K562 (cell line): ENCODE data around the gene MRO. TPM values are rescaled to one million over a fixed set of nuclear protein-coding genes. Genes with fewer than 3 reads are reported as not detected.

Source experiments
- DLX4 ChIP-seq: fragments of 250-450 bp; sonication (Bioruptor Pico); IDR thresholded peaks from 2 replicates; pipeline ENCODE4 v1.6.1; 2021; ENCODE audit warnings: mild to moderate bottlenecking
- FIP1L1 ChIP-seq: fragments of 200-400 bp; formaldehyde crosslinking; IDR thresholded peaks from 2 replicates; pipeline ENCODE4 v1.6.1; 2018; ENCODE audit warnings: mild to moderate bottlenecking, low read depth, low read length; ENCODE audit not compliant: poor library complexity, severe bottlenecking
- FOXA1 ChIP-seq: fragments of 450-650 bp; IDR thresholded peaks from 2 replicates; pipeline ENCODE4 v1.6.1; 2016; ENCODE audit warnings: mild to moderate bottlenecking, borderline replicate concordance
- ILF3 ChIP-seq: fragments of 450-650 bp; IDR thresholded peaks from 2 replicates; pipeline ENCODE4 v1.6.1; 2018; ENCODE audit warnings: antibody characterized with exemption, mild to moderate bottlenecking, moderate library complexity, borderline replicate concordance
- LARP7 ChIP-seq: fragments of 450-650 bp; IDR thresholded peaks from 2 replicates; pipeline ENCODE4 v1.6.1; 2016
- SUPT5H ChIP-seq: fragments of 450-650 bp; IDR thresholded peaks from 2 replicates; pipeline ENCODE4 v1.6.1; 2016
- TGIF2 ChIP-seq: sonication (generic); formaldehyde crosslinking; IDR thresholded peaks from 2 replicates; pipeline ENCODE4 v1.8.1; 2022; ENCODE audit warnings: mild to moderate bottlenecking, missing genetic modification reagents, moderate library complexity
- USF1 ChIP-seq: sonication (generic); formaldehyde crosslinking; IDR thresholded peaks from 2 replicates; pipeline ENCODE4 v1.9.0; 2022; ENCODE audit warnings: mild to moderate bottlenecking, missing genetic modification reagents
- ZNF121 ChIP-seq: sonication (generic); formaldehyde crosslinking; conservative IDR thresholded peaks from 2 replicates; pipeline ENCODE4 v1.8.0; 2022; ENCODE audit warnings: missing genetic modification reagents
- ZNF253 ChIP-seq: fragments of 250-450 bp; sonication (Bioruptor Pico); conservative IDR thresholded peaks from 2 replicates; pipeline ENCODE4 v1.6.1; 2021; ENCODE audit warnings: mild to moderate bottlenecking
- polyA plus RNA-seq, 8 experiments: library from polyadenylated mRNA; depleted of rRNA in 4 of 8; stranded (reverse) in 5 of 8; unstranded in 3 of 8; fragments of >200 nt; fragmentation: Nextera tagmentation in 2 of 8; fragmentation: Illumina TruSeq in 1 of 8; extraction: Ambion mirVana in 2 of 8; extraction: Trizol in 1 of 8; gene quantifications; 2 replicates each; pipeline versions ENCODE4 v1.2.1 to v1.2.3, GENCODE V29; 2011 to 2014; ENCODE audit warnings: inconsistent platforms in 1 of 8, missing spikeins in 1 of 8
- total RNA-seq, 7 experiments: library from RNA; depleted of rRNA in 6 of 7; stranded (reverse); fragments of >200 nt in 6 of 7; fragmentation: Illumina TruSeq in 2 of 7; extraction: Trizol in 2 of 7; gene quantifications; 2 replicates each; pipeline versions ENCODE4 v1.2.1 to v1.2.3, GENCODE V29; 2011 to 2021; ENCODE audit warnings: low replicate concordance in 1 of 7
- TF ChIP-seq, protein P1 (sequence below): fragments of 450-650 bp; conservative IDR thresholded peaks from 2 replicates; pipeline ENCODE4 v1.6.1; 2016; ENCODE audit warnings: missing genetic modification characterization, low read depth, mild to moderate bottlenecking, control low read depth, missing compliant biosample characterization
- TF ChIP-seq, protein P2 (sequence below): fragments of 450-650 bp; IDR thresholded peaks from one replicate; pipeline ENCODE4 v1.6.1; 2018; ENCODE audit warnings: mild to moderate bottlenecking, moderate library complexity; ENCODE audit not compliant: partially characterized antibody
- TF ChIP-seq, protein P3 (sequence below): fragments of 450-650 bp; IDR thresholded peaks from 2 replicates; pipeline ENCODE4 v1.6.1; 2014; ENCODE audit warnings: low read depth, mild to moderate bottlenecking, moderate library complexity, borderline replicate concordance
- TF ChIP-seq, protein P4 (sequence below): fragments of 450-650 bp; IDR thresholded peaks from 2 replicates; pipeline ENCODE4 v1.6.1; 2017; ENCODE audit warnings: mild to moderate bottlenecking, moderate library complexity
- TF ChIP-seq, protein P5 (sequence below): fragments of 250-450 bp; sonication (Bioruptor Pico); IDR thresholded peaks from 2 replicates; pipeline ENCODE4 v1.5.0; 2020; ENCODE audit warnings: mild to moderate bottlenecking, borderline replicate concordance

MRO gene
- total and polyA plus RNA-seq, 9 of the 15 experiments (the other 6 are each of a cell fraction or from before 2014, with no cell fraction given): 0.06 TPM; not detected in 8

DNA sequence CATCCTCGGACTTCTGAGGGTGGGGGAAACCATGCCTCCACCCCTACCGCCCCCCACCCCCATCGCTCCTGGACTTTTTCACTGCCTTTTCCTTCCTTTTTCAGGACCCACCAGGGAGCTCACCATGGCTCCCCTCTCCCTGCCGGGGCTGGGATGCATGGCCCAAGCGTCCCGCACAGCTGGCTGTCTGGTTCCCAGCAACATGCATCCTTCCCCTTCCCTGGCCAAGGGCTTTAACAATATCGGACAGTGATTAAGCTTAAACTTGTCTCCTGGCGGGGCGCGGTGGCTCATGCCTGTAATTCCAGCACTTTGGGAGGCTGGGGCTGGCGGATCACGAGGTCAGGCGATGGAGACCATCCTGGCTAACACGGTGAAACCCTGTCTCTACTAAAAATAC lies 44.1 kb downstream of the MRO start (continued):
- TF ChIP-seq DLX4 (CRISPR knock-in tag): no peak
- TF ChIP-seq FIP1L1: no peak
- TF ChIP-seq TGIF2 (CRISPR knock-in tag): no peak
- no peak for TF ChIP-seq ILF3
- TF ChIP-seq, protein P1, sequence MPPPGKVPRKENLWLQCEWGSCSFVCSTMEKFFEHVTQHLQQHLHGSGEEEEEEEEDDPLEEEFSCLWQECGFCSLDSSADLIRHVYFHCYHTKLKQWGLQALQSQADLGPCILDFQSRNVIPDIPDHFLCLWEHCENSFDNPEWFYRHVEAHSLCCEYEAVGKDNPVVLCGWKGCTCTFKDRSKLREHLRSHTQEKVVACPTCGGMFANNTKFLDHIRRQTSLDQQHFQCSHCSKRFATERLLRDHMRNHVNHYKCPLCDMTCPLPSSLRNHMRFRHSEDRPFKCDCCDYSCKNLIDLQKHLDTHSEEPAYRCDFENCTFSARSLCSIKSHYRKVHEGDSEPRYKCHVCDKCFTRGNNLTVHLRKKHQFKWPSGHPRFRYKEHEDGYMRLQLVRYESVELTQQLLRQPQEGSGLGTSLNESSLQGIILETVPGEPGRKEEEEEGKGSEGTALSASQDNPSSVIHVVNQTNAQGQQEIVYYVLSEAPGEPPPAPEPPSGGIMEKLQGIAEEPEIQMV (tag): no peak
- TF ChIP-seq LARP7: no peak
- TF ChIP-seq, protein P2, sequence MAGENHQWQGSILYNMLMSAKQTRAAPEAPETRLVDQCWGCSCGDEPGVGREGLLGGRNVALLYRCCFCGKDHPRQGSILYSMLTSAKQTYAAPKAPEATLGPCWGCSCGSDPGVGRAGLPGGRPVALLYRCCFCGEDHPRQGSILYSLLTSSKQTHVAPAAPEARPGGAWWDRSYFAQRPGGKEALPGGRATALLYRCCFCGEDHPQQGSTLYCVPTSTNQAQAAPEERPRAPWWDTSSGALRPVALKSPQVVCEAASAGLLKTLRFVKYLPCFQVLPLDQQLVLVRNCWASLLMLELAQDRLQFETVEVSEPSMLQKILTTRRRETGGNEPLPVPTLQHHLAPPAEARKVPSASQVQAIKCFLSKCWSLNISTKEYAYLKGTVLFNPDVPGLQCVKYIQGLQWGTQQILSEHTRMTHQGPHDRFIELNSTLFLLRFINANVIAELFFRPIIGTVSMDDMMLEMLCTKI: no peak
- TF ChIP-seq, protein P3, sequence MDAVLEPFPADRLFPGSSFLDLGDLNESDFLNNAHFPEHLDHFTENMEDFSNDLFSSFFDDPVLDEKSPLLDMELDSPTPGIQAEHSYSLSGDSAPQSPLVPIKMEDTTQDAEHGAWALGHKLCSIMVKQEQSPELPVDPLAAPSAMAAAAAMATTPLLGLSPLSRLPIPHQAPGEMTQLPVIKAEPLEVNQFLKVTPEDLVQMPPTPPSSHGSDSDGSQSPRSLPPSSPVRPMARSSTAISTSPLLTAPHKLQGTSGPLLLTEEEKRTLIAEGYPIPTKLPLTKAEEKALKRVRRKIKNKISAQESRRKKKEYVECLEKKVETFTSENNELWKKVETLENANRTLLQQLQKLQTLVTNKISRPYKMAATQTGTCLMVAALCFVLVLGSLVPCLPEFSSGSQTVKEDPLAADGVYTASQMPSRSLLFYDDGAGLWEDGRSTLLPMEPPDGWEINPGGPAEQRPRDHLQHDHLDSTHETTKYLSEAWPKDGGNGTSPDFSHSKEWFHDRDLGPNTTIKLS: no peak
- no peak for TF ChIP-seq USF1 (CRISPR knock-in tag)
- TF ChIP-seq FOXA1: no peak
- TF ChIP-seq, protein P4, sequence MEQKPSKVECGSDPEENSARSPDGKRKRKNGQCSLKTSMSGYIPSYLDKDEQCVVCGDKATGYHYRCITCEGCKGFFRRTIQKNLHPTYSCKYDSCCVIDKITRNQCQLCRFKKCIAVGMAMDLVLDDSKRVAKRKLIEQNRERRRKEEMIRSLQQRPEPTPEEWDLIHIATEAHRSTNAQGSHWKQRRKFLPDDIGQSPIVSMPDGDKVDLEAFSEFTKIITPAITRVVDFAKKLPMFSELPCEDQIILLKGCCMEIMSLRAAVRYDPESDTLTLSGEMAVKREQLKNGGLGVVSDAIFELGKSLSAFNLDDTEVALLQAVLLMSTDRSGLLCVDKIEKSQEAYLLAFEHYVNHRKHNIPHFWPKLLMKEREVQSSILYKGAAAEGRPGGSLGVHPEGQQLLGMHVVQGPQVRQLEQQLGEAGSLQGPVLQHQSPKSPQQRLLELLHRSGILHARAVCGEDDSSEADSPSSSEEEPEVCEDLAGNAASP: no peak
- no peak for TF ChIP-seq ZNF121 (CRISPR knock-in tag)
- TF ChIP-seq, protein P5, sequence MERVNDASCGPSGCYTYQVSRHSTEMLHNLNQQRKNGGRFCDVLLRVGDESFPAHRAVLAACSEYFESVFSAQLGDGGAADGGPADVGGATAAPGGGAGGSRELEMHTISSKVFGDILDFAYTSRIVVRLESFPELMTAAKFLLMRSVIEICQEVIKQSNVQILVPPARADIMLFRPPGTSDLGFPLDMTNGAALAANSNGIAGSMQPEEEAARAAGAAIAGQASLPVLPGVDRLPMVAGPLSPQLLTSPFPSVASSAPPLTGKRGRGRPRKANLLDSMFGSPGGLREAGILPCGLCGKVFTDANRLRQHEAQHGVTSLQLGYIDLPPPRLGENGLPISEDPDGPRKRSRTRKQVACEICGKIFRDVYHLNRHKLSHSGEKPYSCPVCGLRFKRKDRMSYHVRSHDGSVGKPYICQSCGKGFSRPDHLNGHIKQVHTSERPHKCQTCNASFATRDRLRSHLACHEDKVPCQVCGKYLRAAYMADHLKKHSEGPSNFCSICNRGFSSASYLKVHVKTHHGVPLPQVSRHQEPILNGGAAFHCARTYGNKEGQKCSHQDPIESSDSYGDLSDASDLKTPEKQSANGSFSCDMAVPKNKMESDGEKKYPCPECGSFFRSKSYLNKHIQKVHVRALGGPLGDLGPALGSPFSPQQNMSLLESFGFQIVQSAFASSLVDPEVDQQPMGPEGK: no peak
- TF ChIP-seq ZNF253 (CRISPR knock-in tag): no peak
- TF ChIP-seq SUPT5H: no peak
